CD4-positive, alpha-beta T cell (primary cell): Measurements from ENCODE around the gene SLCO4A1. TPM values are rescaled to one million over a fixed set of nuclear protein-coding genes. Genes with fewer than 3 reads are reported as not detected.

Experiments
- ATAC-seq: fragments of 200-7000 bp; cut with Tn5 transposase; one replicate; pipeline ENCODE4 v1.10.0; 2022; ENCODE audit warnings: mild to moderate bottlenecking; ENCODE audit not compliant: poor library complexity
- CTCF ChIA-PET: fragments of 350-600 bp; sonication (Branson Sonifier 250); formaldehyde crosslinking; loops from one replicate; lab custom pipeline; 2021; ENCODE audit warnings: antibody characterized with exemption, inconsistent platforms; lab: Charles Lee
- POLR2A ChIA-PET: fragments of 350-600 bp; sonication (Branson Sonifier 250); formaldehyde crosslinking; loops from one replicate; lab custom pipeline; 2021; ENCODE audit warnings: antibody characterized with exemption, inconsistent platforms; lab: Charles Lee
- DNase-seq, 14 experiments: peaks; one replicate each; pipeline ENCODE4 v3.0.0-alpha.2; 2013 to 2020; ENCODE audit warnings: mixed read lengths in 2 of 14
- H3K27ac ChIP-seq, 2 donors: one replicate each; pipeline versions ENCODE4 v1.5.1 to v1.7.0; 2013; ENCODE audit warnings: low read length in 2 of 2, low read depth in 1 of 2, mild to moderate bottlenecking in 1 of 2
- H3K27me3 ChIP-seq, 2 experiments: 1 replicate in 1 of 2; 2 replicates in 1 of 2; pipeline versions ENCODE4 v1.6.1 to v1.7.0; 2013; ENCODE audit warnings: low read length in 2 of 2, control low read depth in 1 of 2, mild to moderate bottlenecking in 1 of 2, moderate library complexity in 1 of 2; ENCODE audit not compliant: insufficient read depth in 2 of 2, control insufficient read depth in 1 of 2
- H3K36me3 ChIP-seq: one replicate; pipeline ENCODE4 v1.6.1; 2013; ENCODE audit warnings: low read length, control low read depth; ENCODE audit not compliant: insufficient read depth
- H3K4me1 ChIP-seq: one replicate; pipeline ENCODE4 v1.6.1; 2013; ENCODE audit warnings: low read length, control low read depth; ENCODE audit not compliant: insufficient read depth
- H3K4me3 ChIP-seq: one replicate; pipeline ENCODE4 v1.5.1; 2013; ENCODE audit warnings: mild to moderate bottlenecking, low read length, moderate library complexity
- H3K9me3 ChIP-seq, 2 experiments: 1 replicate in 1 of 2; 2 replicates in 1 of 2; pipeline versions ENCODE4 v1.6.1 to v1.7.0; 2013; ENCODE audit warnings: low read length in 2 of 2, mild to moderate bottlenecking in 2 of 2, control low read depth in 1 of 2, moderate library complexity in 1 of 2; ENCODE audit not compliant: control insufficient read depth in 1 of 2, insufficient read depth in 1 of 2
- H3K27ac Mint-ChIP-seq: one replicate; pipeline ENCODE4 v1.8.0; 2020; ENCODE audit warnings: mixed read lengths
- H3K27me3 Mint-ChIP-seq: one replicate; pipeline ENCODE4 v1.8.0; 2021; ENCODE audit warnings: mixed read lengths
- H3K36me3 Mint-ChIP-seq: one replicate; pipeline ENCODE4 v1.8.0; 2021; ENCODE audit warnings: low read depth, mixed read lengths
- H3K4me1 Mint-ChIP-seq: one replicate; pipeline ENCODE4 v1.8.0; 2021; ENCODE audit warnings: low read depth, mixed read lengths
- H3K4me3 Mint-ChIP-seq: one replicate; pipeline ENCODE4 v1.8.0; 2020; ENCODE audit warnings: mild to moderate bottlenecking, mixed read lengths
- H3K9me3 Mint-ChIP-seq: one replicate; pipeline ENCODE4 v1.8.0; 2020; ENCODE audit warnings: mixed read lengths
- CTCF ChIP-seq: fragments of 200-600 bp; IDR thresholded peaks from one replicate; pipeline ENCODE4 v1.8.0; 2022; ENCODE audit warnings: antibody characterized with exemption, mild to moderate bottlenecking
- intact Hi-C, 2 experiments: fragments of 100-400 bp; cut with DNase I in 1 of 2; cut with micrococcal nuclease in 1 of 2; formaldehyde crosslinking; loops; one replicate each; pipeline versions ENCODE4 v1.15.1 to v1.9.0; 2023 to 2025; cut with DNase I, micrococcal nuclease
- total RNA-seq, 174 experiments: library from RNA in 2 of 174; stranded (reverse) in 2 of 174; gene quantifications; one replicate each; pipeline ENCODE4 v1.2.3 and lab custom pipeline; 2021 to 2026

The SLCO4A1 gene
- total RNA-seq, 2 experiments from 2014 or later, result 2.3 to 2.5 TPM

DNA sequence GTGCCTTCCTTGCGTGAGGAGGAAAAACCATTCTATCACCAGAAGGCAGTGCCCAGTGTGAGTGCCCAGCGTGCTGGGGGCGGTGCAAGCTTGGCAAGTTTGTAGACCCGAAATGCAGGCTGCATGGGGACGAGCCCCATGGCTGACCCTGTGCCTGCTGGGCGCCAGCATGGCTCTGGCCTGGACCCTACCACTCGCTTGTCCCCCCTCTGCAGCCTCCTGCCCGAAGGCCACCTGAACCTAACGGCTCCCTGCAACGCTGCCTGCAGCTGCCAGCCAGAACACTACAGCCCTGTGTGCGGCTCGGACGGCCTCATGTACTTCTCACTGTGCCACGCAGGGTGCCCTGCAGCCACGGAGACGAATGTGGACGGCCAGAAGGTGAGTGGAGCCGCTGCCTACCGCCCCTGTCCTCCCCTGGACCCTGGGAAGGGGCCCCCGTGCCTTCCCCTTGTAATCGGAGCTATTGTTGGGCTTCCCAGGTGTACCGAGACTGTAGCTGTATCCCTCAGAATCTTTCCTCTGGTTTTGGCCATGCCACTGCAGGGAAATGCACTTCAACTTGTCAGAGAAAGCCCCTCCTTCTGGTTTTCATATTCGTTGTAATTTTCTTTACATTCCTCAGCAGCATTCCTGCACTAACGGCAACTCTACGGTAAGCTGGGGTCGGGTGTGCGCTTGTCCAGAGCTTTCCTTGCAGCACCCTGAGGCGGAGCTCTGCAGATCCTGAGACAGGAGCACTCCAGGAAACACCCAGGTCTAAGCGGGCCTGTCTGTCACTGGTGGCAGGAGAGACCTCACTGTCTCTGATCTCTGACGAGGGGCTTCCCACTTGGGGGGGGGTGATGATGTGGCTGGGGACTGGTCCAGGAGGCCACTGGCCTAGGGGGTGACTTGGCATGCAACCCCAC lies 25.5 kb downstream of the SLCO4A1 start:
- DNase-seq (no peak), ATAC-seq (no peak)
- Histone ChIP-seq H3K9me3 (no peaks in the 10 kb centered on the region), H3K36me3 (no peaks in the 10 kb centered on the region), H3K4me1 (no peaks in the 10 kb centered on the region), H3K27me3 (no peaks in the 10 kb centered on the region), H3K27ac (no peak overlapping the region), H3K4me3 (no peak overlapping the region)
- Mint-ChIP-seq H3K27me3 (no peaks in the 10 kb centered on the region), H3K36me3 (no peaks in the 10 kb centered on the region), H3K4me1 (no peaks in the 10 kb centered on the region), H3K9me3 (no peaks in the 10 kb centered on the region), H3K4me3 (no peak overlapping the region), H3K27ac (no peak overlapping the region)
- POLR2A ChIA-PET, result interaction anchor here (1.0 kb wide), 1 partner anchor 127 kb away, joined by 4 read pairs; no protein-coding TSS in a partner anchor
- intact Hi-C loops, result loop anchor here (1.0 to 5.0 kb wide), 4 partner anchors 124 to 340 kb away; partner anchors contain the start of gene BHLHE23 (in 1 of the 2)
- CTCF ChIA-PET, result interaction anchor here (0.7 kb wide), 1 partner anchor 72 kb away, joined by 3 read pairs; no protein-coding TSS in a partner anchor
- no peak for TF ChIP-seq CTCF

GRCh38 chr20:62668441-62669027 lies 26.2 kb downstream of the SLCO4A1 start:
- no peaks in the 10 kb centered on the region for H3K27me3 ChIP-seq
- no peak overlapping the region for H3K27ac ChIP-seq
- H3K27ac Mint-ChIP-seq, result no peak overlapping the region
- TF ChIP-seq CTCF, result peak; percentile 83
- H3K4me1 Mint-ChIP-seq, result no peaks in the 10 kb centered on the region
- POLR2A ChIA-PET, result interaction anchor here (0.9 to 1.2 kb wide), 3 partner anchors 123 to 128 kb away, joined by 3 to 4 read pairs (median 3); partner anchors contain the start of gene MRGBP
- CTCF ChIA-PET, result interaction anchor here (0.7 to 1.0 kb wide), 2 partner anchors 71 to 140 kb away, joined by 3 read pairs; no protein-coding TSS in a partner anchor
- H3K9me3 Mint-ChIP-seq, result no peaks in the 10 kb centered on the region
- ATAC-seq, result peak; percentile 52
- H3K36me3 Mint-ChIP-seq, result no peaks in the 10 kb centered on the region
- H3K27me3 Mint-ChIP-seq, result no peaks in the 10 kb centered on the region
- peak in 11 of 14 experiments; percentile 24 to 72 (median 42) for DNase-seq
- intact Hi-C loops, result loop anchor here (1.0 to 5.0 kb wide), 4 partner anchors 123 to 339 kb away; partner anchors contain the start of gene BHLHE23 (in 1 of the 2)
- H3K36me3 ChIP-seq, result no peaks in the 10 kb centered on the region
- no peak overlapping the region for H3K4me3 Mint-ChIP-seq
- H3K4me1 ChIP-seq, result no peaks in the 10 kb centered on the region
- H3K4me3 ChIP-seq, result no peak overlapping the region
- H3K9me3 ChIP-seq, result no peaks in the 10 kb centered on the region

GRCh38 chr20:62669249-62669648 lies 26.9 kb downstream of the SLCO4A1 start:
- DNase-seq, result no peak
- Mint-ChIP-seq H3K27ac (no peak overlapping the region), H3K36me3 (no peaks in the 10 kb centered on the region), H3K4me1 (no peaks in the 10 kb centered on the region), H3K27me3 (no peaks in the 10 kb centered on the region), H3K9me3 (no peaks in the 10 kb centered on the region), H3K4me3 (no peak overlapping the region)
- no peaks in the 10 kb centered on the region for H3K4me1 ChIP-seq
- ChIA-PET POLR2A (interaction anchor here (0.5 to 1.2 kb wide), 4 partner anchors 71 to 127 kb away, joined by 3 to 4 read pairs (median 4); partner anchors contain the start of gene MRGBP), CTCF (interaction anchor here (1.0 kb wide), 1 partner anchor 139 kb away, joined by 3 read pairs; no protein-coding TSS in a partner anchor)
- no peak overlapping the region for H3K4me3 ChIP-seq
- ATAC-seq, result no peak
- intact Hi-C loops, result loop anchor here (5.0 kb wide), 2 partner anchors 167 to 338 kb away; partner anchors contain the start of gene BHLHE23 (in 1 of the 2)
- no peak for TF ChIP-seq CTCF
- H3K27me3 ChIP-seq, result no peaks in the 10 kb centered on the region
- H3K9me3 ChIP-seq, result no peaks in the 10 kb centered on the region
- H3K36me3 ChIP-seq, result no peaks in the 10 kb centered on the region
- H3K27ac ChIP-seq, result no peak overlapping the region
